HFFc6 (cell line): ENCODE data around the gene SPTBN2. TPM values are rescaled to one million over a fixed set of nuclear protein-coding genes. Genes with fewer than 3 reads are reported as not detected.

Experiments used
- DNase-seq: peaks from one replicate; pipeline ENCODE4 v3.0.0-alpha.2; 2018
- H3K27ac Mint-ChIP-seq: 2 replicates; pipeline ENCODE4 v1.8.0; 2020; ENCODE audit warnings: mild to moderate bottlenecking, mixed read lengths
- H3K27me3 Mint-ChIP-seq: 2 replicates; pipeline ENCODE4 v1.8.0; 2021; ENCODE audit warnings: mild to moderate bottlenecking, moderate library complexity, mixed read lengths; ENCODE audit not compliant: insufficient read depth
- H3K36me3 Mint-ChIP-seq: 2 replicates; pipeline ENCODE4 v1.8.0; 2021; ENCODE audit warnings: low read depth, mixed read lengths
- H3K4me1 Mint-ChIP-seq: 2 replicates; pipeline ENCODE4 v1.8.0; 2020; ENCODE audit warnings: low read depth, mixed read lengths
- H3K4me3 Mint-ChIP-seq: 2 replicates; pipeline ENCODE4 v1.8.0; 2020; ENCODE audit warnings: mild to moderate bottlenecking, moderate library complexity, mixed read lengths
- H3K9me3 Mint-ChIP-seq: 2 replicates; pipeline ENCODE4 v1.8.0; 2020; ENCODE audit warnings: mild to moderate bottlenecking, mixed read lengths
- CTCF ChIP-seq: fragments of 200-600 bp; sonication (generic); IDR thresholded peaks from 2 replicates; pipeline ENCODE4 v1.5.0; 2021; ENCODE audit warnings: antibody characterized with exemption, mild to moderate bottlenecking
- total RNA-seq, 6 experiments: library from RNA; stranded (reverse); fragmentation: NEBNext Ultra II Directional; extraction: Animal tissue kit (Norgen Biotek cat#: 25700); gene quantifications; 2 replicates in 1 of 6; 3 replicates in 5 of 6; pipeline ENCODE4 v1.2.3, GENCODE V29; 2021

Gene SPTBN2
- total RNA-seq, 6 experiments from 2014 or later = 0.13 to 0.94 (median 0.33) TPM; not detected in 1

- no peaks in the 10 kb centered on the region for H3K4me1 Mint-ChIP-seq
- H3K4me3 Mint-ChIP-seq = no peak overlapping the region
- no peaks in the 10 kb centered on the region for H3K36me3 Mint-ChIP-seq
- no peak for DNase-seq
- no peaks in the 10 kb centered on the region for H3K9me3 Mint-ChIP-seq
- no peak overlapping the region for H3K27ac Mint-ChIP-seq
- TF ChIP-seq CTCF = no peak
- peaks cover 7% of the 10 kb centered on the region for H3K27me3 Mint-ChIP-seq
Observed at GRCh38 chr11:66706989-66707388, 22.0 kb downstream of the SPTBN2 start.

- Mint-ChIP-seq H3K4me1 (no peaks in the 10 kb centered on the region), H3K9me3 (peaks cover 5% of the 10 kb centered on the region; the same call in 1 of the 2 replicates), H3K36me3 (no peaks in the 10 kb centered on the region), H3K4me3 (no peak overlapping the region), H3K27ac (no peak overlapping the region), H3K27me3 (peaks cover 1% of the 10 kb centered on the region)
- TF ChIP-seq CTCF = no peak
- no peak for DNase-seq
Observed at GRCh38 chr11:66705587-66706335, 23.3 kb downstream of the SPTBN2 start.

- H3K36me3 Mint-ChIP-seq = no peaks in the 10 kb centered on the region; the same call in 1 of the 2 replicates
- no peak overlapping the region for H3K4me3 Mint-ChIP-seq
- peaks cover 1% of the 10 kb centered on the region for H3K27me3 Mint-ChIP-seq
- TF ChIP-seq CTCF = no peak
- H3K27ac Mint-ChIP-seq = no peak overlapping the region
- H3K4me1 Mint-ChIP-seq = no peaks in the 10 kb centered on the region
- no peak for DNase-seq
- peaks cover 7% of the 10 kb centered on the region; the same call in 1 of the 2 replicates for H3K9me3 Mint-ChIP-seq
Observed at GRCh38 chr11:66704659-66705360, 24.2 kb downstream of the SPTBN2 start.

- Mint-ChIP-seq H3K9me3 (peaks cover 14% of the 10 kb centered on the region; the same call in 1 of the 2 replicates), H3K27me3 (peaks cover 12% of the 10 kb centered on the region), H3K36me3 (peaks cover 4% of the 10 kb centered on the region), H3K4me3 (no peak overlapping the region), H3K27ac (no peak overlapping the region), H3K4me1 (no peaks in the 10 kb centered on the region)
- no peak for DNase-seq
- no peak for TF ChIP-seq CTCF
Observed at GRCh38 chr11:66701432-66702240, 27.4 kb downstream of the SPTBN2 start.

- peaks cover 4% of the 10 kb centered on the region for H3K36me3 Mint-ChIP-seq
- no peak for TF ChIP-seq CTCF
Observed at GRCh38 chr11:66700742-66701141, 28.3 kb downstream of the SPTBN2 start.

More at GRCh38 chr11:66700742-66701141, 28.3 kb downstream of the SPTBN2 start:
- DNase-seq = no peak
- Mint-ChIP-seq H3K27me3 (peaks cover 12% of the 10 kb centered on the region), H3K4me1 (no peaks in the 10 kb centered on the region), H3K27ac (no peak overlapping the region), H3K4me3 (no peak overlapping the region), H3K9me3 (peaks cover 14% of the 10 kb centered on the region; the same call in 1 of the 2 replicates)
